Temporal lobe (tissue), 2 donors: ENCODE data around the gene SNED1. TPM values are rescaled to one million over a fixed set of nuclear protein-coding genes. Genes with fewer than 3 reads are reported as not detected.

Experiments
- small RNA-seq: library from RNA; depleted of rRNA; stranded (forward); fragments of <200 nt; gene quantifications from one replicate; pipeline ENCODE3, GENCODE V24; 2014; ENCODE audit warnings: low replicate concordance
- total RNA-seq: library from RNA; depleted of rRNA; stranded (reverse); fragments of >200 nt; gene quantifications from one replicate; pipeline ENCODE4 v1.2.3, GENCODE V29; 2014

SNED1 gene
- total RNA-seq, 1 donor from 2014 or later, result 3.2 TPM

Small RNA genes lying within 50 kb of the gene (small RNA-seq; reads per million reads assigned to genes)
- not detected for gene AC005237.2

Other genes with a start within 250 kb of the SNED1 start
- 181 TPM for gene KIF1A, start 178.4 kb upstream of the SNED1 start, total RNA-seq
- gene AGXT, start 129.8 kb upstream of the SNED1 start, total RNA-seq, result not detected
- gene MAB21L4, start 102.5 kb upstream of the SNED1 start, total RNA-seq, result not detected
- not detected for gene CROCC2, start 92.3 kb upstream of the SNED1 start, total RNA-seq
- gene MTERF4, start 103.7 kb downstream of the SNED1 start, total RNA-seq, result 25.3 TPM
- 13.8 TPM for gene PASK, start 150.9 kb downstream of the SNED1 start, total RNA-seq
- gene PPP1R7, start 151.8 kb downstream of the SNED1 start, total RNA-seq, result 27.0 TPM
- gene ANO7, start 190.1 kb downstream of the SNED1 start, total RNA-seq, result 0.25 TPM